ENCODE results near the gene SP4. TPM values are rescaled to one million over a fixed set of nuclear protein-coding genes. Genes with fewer than 3 reads are reported as not detected.

SP4 gene

Small RNA genes lying within 50 kb of the gene (small RNA-seq; reads per million reads assigned to genes)
- gene MIR1183, result not detected
- gene RNU1-15P, result not detected

Measured in skeletal muscle satellite cell (primary cell).